ENCODE measurements around the gene BACE2.

The BACE2 gene

DNA sequence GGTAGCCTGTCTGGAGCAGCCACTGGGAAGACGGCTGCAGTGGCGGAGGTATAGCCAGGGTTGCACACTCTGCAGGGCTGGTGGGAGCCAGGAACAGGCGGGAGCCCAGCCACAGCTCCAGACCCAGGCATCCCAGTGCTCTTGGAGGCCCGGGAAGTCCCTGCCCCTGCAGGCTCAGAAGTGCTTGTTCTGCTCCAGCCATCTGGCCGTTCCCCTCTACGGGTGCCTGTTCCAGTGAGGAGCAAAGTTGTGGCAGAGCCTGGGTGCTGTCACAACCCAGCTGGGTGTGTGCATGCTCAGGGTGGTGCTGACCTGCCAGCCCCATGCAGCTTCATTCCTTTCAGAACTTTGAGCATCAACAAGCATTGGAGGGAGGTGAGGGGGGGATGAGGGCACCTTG is 31.7 kb upstream of the BACE2 start:
- Histone ChIP-seq H4K20me1 (no peaks in the 10 kb centered on the region), H3K36me3 (no peaks in the 10 kb centered on the region), H3K9ac (no peak overlapping the region), H3K27ac (no peak overlapping the region), H3K4me3 (no peak overlapping the region), H3K4me1 (no peaks in the 10 kb centered on the region), H3K9me3 (peaks cover 7% of the 10 kb centered on the region), H3K4me2 (no peak overlapping the region), H3K27me3 (no peaks in the 10 kb centered on the region)
- no peak for TF ChIP-seq Cebpa-rat (IDR thresholded peaks at IDR 0.05)

DNA sequence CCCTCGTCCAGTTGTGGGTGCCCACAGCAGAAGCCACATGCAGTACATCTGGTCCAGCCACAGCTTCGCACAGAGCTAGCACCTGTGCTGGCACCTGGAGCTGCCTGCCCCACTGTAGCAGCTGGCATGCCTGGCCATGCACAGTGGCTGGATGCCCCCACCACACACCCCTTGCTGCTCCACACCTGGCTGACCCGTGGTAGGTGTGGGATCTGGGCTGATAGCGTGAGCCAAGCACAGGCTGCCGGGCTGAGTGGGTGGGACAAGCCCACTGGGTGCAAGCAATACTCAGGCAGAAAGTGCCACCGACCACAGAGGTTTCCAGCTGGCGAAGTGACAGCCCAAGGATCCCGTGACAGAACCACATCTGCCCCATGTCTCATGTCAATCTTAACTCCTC is 30.6 kb upstream of the BACE2 start:
- Histone ChIP-seq H3K4me3 (no peak overlapping the region), H3K4me2 (no peak overlapping the region), H4K20me1 (no peaks in the 10 kb centered on the region), H3K27ac (no peak overlapping the region), H3K36me3 (no peaks in the 10 kb centered on the region), H3K4me1 (no peaks in the 10 kb centered on the region), H3K9ac (no peak overlapping the region), H3K27me3 (no peaks in the 10 kb centered on the region), H3K9me3 (peaks cover 7% of the 10 kb centered on the region)
- TF ChIP-seq Cebpa-rat (IDR thresholded peaks at IDR 0.05): no peak

DNA sequence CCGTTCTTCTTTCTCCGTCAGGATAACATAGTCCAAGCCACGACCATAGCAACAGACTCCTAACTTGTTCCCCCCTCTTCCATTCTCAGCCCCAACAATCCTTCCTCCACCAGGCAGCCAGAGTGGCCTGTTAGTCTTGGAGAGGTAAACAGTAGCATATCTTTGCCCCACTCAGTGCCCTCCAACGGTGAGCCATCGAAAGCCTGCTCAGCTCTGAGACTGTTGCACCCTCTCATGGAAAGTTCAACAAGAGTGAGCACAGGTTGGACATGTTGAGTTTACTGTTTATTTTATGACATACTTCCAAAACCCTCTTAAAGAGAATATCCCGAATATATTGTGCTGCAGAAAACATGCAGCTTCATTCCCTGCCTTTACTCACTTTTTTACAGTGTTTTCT is 30.1 kb upstream of the BACE2 start:
- Histone ChIP-seq H3K4me3 (no peak overlapping the region), H3K9me3 (peaks cover 7% of the 10 kb centered on the region), H3K27ac (no peak overlapping the region), H3K4me1 (no peaks in the 10 kb centered on the region), H3K36me3 (no peaks in the 10 kb centered on the region), H3K27me3 (no peaks in the 10 kb centered on the region), H4K20me1 (no peaks in the 10 kb centered on the region), H3K9ac (no peak overlapping the region), H3K4me2 (no peak overlapping the region)
- TF ChIP-seq Cebpa-rat (IDR thresholded peaks at IDR 0.05): no peak

DNA sequence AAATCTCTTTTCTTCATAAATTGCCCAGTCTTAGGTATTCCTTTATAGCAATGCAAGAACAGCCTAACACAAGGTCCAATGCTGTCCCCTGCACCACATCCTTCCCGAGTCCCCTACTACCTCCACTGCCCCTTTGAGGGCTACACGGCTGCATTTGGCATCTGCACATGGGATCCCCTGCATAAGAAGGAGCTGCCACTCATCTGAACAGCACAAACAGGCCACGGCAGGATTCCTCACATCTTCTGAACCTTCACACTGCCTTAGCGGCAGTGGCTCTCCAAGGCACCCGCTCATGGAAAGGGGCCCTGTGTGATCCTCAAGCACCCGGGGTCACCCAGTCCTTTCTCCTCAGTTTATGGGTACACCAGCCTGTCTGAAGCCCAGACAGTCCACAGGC is 29.2 kb upstream of the BACE2 start:
- Histone ChIP-seq H3K27ac (no peak overlapping the region), H3K9me3 (peaks cover 7% of the 10 kb centered on the region), H3K4me3 (no peak overlapping the region), H3K27me3 (no peaks in the 10 kb centered on the region), H3K4me2 (no peak overlapping the region), H3K4me1 (no peaks in the 10 kb centered on the region), H3K36me3 (no peaks in the 10 kb centered on the region), H3K9ac (no peak overlapping the region), H4K20me1 (no peaks in the 10 kb centered on the region)
- no peak for TF ChIP-seq Cebpa-rat (IDR thresholded peaks at IDR 0.05)

DNA sequence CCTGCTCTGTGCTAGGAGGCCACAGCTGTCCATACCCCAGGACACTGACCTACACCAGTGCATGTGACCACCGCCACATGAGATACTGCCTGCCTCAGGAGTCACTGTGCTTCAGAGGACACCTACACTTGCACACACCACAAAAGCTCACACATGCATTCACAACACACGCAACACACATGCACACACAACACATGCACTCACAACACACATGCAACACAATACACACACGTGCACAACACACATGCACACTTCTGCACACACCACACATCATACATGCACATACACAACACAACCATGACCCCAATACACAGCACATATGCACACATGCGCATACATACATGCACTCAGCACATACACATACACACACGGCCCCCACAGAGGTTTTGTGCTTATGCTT is 28.7 kb upstream of the BACE2 start:
- no peak for TF ChIP-seq Cebpa-rat (IDR thresholded peaks at IDR 0.05)
- H3K9ac ChIP-seq: no peak overlapping the region

DNA sequence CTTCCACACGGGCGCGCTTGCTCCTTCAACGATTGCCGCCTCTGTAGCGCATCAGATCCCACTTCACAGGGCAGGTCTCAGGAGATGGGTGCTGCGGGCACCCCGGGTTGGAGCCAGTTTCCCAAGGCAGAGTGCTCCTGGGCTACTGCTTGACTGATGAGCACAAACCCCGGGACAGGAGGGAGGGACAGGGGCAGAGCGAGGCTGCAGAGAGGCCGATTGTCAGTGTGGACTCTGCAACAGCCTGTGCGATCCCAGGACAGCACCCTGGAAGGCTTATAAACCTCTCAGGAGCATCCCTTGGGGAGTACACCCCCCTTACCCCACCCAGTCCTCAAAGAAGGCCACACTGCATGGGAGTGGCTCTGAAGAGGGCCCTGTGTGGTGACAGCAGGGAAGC is 28.0 kb upstream of the BACE2 start:
- TF ChIP-seq Cebpa-rat (IDR thresholded peaks at IDR 0.05): no peak

More for the DNA sequence above, 28.7 kb upstream of the BACE2 start:
- Histone ChIP-seq H3K36me3 (no peaks in the 10 kb centered on the region), H3K4me3 (no peak overlapping the region), H3K27ac (no peak overlapping the region), H3K9me3 (peaks cover 7% of the 10 kb centered on the region), H3K4me2 (no peak overlapping the region), H3K27me3 (no peaks in the 10 kb centered on the region), H4K20me1 (no peaks in the 10 kb centered on the region), H3K4me1 (no peaks in the 10 kb centered on the region)

DNA sequence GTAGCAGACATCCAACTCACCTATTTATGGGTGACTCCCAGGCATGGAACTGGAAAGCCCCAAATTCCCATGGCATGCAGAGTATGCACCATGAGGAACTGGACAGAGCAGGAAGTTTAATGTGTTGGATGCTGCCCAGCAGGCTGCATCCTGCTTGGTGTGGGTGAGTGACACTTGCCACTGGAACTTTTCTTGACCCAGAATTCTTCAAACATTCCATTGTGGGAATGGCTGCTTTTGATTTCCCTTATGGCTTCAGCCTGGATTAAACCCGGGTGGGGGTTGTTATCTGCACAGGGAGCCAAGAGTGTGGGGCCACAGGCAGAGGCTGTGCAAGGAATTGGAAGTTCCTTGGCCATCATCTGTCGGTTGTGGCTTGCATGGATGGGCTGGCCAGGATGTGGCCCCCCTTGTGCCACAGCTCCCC is 26.9 kb upstream of the BACE2 start:
- Histone ChIP-seq H3K9ac (no peak overlapping the region), H4K20me1 (no peaks in the 10 kb centered on the region), H3K9me3 (peaks cover 7% of the 10 kb centered on the region), H3K4me3 (no peak overlapping the region), H3K36me3 (no peaks in the 10 kb centered on the region), H3K4me2 (no peak overlapping the region), H3K4me1 (no peaks in the 10 kb centered on the region), H3K27me3 (no peaks in the 10 kb centered on the region), H3K27ac (no peak overlapping the region)
- no peak for TF ChIP-seq Cebpa-rat (IDR thresholded peaks at IDR 0.05)

More for the DNA sequence above, 28.0 kb upstream of the BACE2 start:
- no peak overlapping the region for H3K4me2 ChIP-seq
- H3K9ac ChIP-seq: no peak overlapping the region
- H3K27ac ChIP-seq: no peak overlapping the region
- no peaks in the 10 kb centered on the region for H3K36me3 ChIP-seq
- H4K20me1 ChIP-seq: no peaks in the 10 kb centered on the region
- H3K9me3 ChIP-seq: peaks cover 7% of the 10 kb centered on the region
- H3K27me3 ChIP-seq: no peaks in the 10 kb centered on the region
- H3K4me3 ChIP-seq: no peak overlapping the region
- H3K4me1 ChIP-seq: no peaks in the 10 kb centered on the region

DNA sequence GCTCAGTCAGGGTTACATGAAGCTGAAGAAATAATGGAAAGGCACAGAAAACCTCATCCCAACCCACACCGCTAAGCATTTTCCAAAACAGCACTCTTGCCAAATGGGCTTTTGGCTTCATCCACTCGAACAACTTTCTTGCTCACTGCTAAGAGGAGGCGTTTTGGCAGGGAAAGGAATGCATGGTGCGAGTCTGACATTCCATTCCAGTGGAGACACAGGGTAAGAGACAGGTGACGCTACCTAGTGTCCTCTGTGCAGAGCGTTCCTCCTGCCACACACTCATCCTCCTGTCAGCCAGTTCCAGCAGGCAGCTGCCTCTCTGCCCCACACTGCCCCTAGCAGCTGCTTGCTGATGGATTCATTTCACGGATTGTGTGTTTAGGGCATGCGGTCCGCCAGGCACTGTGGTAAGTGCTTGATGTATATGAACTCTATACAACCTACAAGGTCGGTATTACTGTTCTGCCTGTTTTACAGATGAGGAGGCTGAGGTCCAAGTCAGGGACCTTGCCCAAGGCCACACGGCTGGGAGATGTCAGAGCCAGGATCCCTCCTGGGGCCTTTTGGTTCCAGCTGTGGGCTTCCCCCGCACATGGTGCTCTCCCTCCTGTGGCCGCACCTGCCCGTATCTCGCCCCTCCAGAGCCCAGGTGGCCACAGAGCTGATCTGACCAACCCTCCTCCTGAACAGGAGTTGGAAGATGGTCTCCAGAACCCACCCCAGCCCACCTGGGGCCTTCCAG is 25.7 kb upstream of the BACE2 start:
- no peaks in the 10 kb centered on the region for H3K27me3 ChIP-seq
- H4K20me1 ChIP-seq: no peaks in the 10 kb centered on the region
- H3K36me3 ChIP-seq: no peaks in the 10 kb centered on the region
- H3K4me3 ChIP-seq: no peak overlapping the region
- no peak overlapping the region for H3K9ac ChIP-seq
- TF ChIP-seq Cebpa-rat (IDR thresholded peaks at IDR 0.05): no peak
- no peaks in the 10 kb centered on the region for H3K4me1 ChIP-seq
- no peak overlapping the region for H3K27ac ChIP-seq
- peaks cover 4% of the 10 kb centered on the region; the same call in 1 of the 2 replicates for H3K9me3 ChIP-seq
- no peak overlapping the region for H3K4me2 ChIP-seq

DNA sequence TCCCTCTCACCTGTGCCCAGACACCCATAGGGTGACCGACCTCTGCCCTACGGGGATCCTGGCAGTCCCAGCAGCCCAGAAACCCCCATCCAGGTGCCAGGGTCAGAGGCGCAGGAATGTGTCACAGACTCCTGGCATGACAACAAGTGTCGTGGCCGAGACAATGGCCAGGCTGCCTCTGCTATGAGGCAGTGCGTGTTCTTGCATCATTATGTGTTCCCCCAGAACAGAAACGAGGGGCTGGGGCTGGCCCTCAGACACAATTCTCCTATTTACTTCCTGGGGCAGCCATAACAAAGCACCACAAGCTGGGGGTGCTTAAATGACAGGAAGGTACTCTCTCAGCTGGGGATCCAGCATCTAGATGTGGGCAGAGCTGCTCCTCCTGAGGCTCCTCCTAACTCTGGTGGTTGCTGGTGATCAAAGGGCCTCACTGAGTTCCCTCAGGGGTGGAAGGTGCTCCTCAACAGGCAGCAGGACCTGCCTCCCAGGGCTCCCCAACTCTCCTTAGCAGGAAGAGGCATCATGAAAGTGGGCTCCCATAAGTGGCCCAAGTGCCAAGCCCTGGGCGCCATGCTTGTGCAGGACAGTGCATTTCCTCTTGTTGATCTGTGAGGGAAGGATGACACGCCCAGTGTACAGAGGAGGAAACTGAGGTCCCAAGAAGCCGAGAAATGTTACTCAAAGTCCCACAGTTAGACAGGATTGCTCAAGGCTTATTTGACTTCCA is 24.2 kb upstream of the BACE2 start:
- no peaks in the 10 kb centered on the region for H4K20me1 ChIP-seq
- no peaks in the 10 kb centered on the region for H3K27me3 ChIP-seq
- no peak for TF ChIP-seq Cebpa-rat (IDR thresholded peaks at IDR 0.05)
- no peak overlapping the region for H3K9ac ChIP-seq
- H3K4me2 ChIP-seq: no peak overlapping the region
- H3K9me3 ChIP-seq: no peaks in the 10 kb centered on the region
- no peak overlapping the region for H3K4me3 ChIP-seq
- H3K36me3 ChIP-seq: no peaks in the 10 kb centered on the region
- no peak overlapping the region for H3K27ac ChIP-seq
- H3K4me1 ChIP-seq: no peaks in the 10 kb centered on the region
